GM21576 (cell line): ENCODE measurements around the gene APCDD1.

Source experiments
- ATAC-seq: cut with Tn5 transposase; IDR thresholded peaks from one replicate; pipeline ENCODE4 v1.9.1; 2021; ENCODE audit warnings: mild to moderate bottlenecking, moderate library complexity; ENCODE audit not compliant: unreplicated experiment

APCDD1 gene

DNA sequence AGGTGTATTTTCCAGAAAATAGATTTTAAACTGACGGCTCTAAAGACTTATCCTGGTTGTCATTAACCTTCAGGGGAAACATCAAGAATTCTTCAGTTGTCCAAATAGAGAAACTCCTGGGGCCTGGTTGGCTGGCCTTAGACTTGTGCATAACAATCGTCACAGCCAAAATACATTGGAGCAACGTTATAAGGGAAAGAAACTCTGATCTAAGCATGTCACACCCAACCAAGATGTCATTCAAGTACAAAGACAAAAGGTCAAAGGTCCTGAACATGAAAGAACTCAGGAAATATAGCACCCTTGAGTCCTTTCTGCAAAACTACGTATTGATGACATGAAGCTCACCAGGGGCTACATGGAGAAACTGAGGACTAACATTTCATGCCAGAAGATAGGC, 23.8 kb upstream of the APCDD1 start:
- ATAC-seq: no peak

- no peak for ATAC-seq
Measured at GRCh38 chr18:10431680-10432079, 22.8 kb upstream of the APCDD1 start.

- ATAC-seq: no peak
Measured at GRCh38 chr18:10432781-10433180, 21.7 kb upstream of the APCDD1 start.

DNA sequence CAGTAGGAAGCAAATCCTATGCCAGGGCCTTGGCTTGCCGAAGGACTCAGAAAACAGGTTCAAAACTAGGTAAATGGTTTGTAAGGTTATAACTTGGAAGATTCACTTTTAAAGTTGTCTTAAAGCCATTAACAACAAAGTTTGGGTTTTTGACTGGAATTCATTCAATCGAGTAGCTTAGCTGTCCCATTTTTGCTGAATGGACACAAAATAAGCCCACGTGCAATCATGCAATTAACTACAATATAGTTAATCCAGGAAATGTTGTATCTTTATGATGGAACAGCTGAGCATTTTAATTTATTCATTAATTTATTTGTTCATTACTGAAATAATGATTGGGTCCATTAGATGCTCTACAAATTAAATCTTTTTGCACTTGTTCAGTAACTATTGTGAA, 18.3 kb upstream of the APCDD1 start:
- ATAC-seq: no peak

- no peak for ATAC-seq
Measured at GRCh38 chr18:10437837-10438236, 16.6 kb upstream of the APCDD1 start.

DNA sequence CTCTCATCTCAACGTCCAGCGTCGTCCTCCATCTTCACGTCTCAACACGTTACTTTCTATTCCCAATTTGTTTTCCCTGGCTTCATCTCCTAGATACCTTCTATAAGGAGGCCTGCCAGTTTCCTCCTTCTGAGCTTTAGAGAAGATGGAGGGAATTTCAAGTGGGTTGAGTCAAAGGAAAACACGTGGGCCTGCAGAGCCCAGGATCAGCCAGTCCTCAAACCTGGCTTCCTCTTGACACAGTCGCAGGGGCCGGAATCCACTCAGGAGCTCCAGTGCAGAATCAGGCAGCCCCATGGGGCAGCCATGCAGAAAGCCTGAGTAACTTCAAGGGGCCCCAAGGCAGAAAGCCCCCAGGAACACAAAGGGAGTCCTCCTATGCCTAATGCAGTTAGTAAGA, 14.5 kb upstream of the APCDD1 start:
- ATAC-seq: no peak

DNA sequence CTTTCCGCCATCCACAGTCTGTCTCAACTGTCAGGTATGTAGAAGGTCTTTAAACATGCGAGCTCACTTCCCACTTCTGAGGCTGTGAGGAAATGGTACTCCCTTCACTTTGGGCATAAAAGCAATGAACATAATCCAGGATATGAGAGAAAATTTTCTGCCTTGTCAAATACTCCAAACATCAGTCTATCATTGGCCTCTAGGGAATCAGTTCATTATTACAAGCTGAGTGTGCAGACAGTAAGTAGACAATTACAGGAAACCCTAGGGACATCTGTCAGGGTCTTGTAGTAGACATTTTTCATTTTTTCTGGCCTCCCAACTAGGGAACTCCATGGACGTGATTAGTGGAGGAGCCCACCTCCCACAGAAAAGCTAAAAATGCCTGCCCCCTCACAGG, 13.6 kb upstream of the APCDD1 start:
- no peak for ATAC-seq

DNA sequence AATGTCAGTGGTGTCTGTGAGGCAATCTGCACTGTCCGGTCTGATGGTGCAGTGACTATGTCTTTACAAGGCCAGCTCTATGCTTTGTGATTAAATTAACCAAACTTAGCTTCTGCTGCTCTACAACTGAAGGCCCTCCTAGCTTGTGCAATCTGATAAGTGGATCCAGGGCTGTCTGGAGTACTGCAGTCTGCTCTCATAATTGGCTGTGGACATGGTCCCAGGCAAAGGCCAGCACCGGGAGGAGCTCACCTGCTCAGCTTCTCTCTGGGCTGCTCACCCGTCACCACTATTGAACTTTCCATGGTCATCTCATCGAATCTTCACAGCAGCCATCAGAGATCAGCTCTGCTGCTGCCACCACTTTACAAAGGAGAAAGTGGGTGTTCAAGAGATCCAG, 13.0 kb upstream of the APCDD1 start:
- no peak for ATAC-seq

- no peak for ATAC-seq
Measured at GRCh38 chr18:10442551-10442971, 11.9 kb upstream of the APCDD1 start.

DNA sequence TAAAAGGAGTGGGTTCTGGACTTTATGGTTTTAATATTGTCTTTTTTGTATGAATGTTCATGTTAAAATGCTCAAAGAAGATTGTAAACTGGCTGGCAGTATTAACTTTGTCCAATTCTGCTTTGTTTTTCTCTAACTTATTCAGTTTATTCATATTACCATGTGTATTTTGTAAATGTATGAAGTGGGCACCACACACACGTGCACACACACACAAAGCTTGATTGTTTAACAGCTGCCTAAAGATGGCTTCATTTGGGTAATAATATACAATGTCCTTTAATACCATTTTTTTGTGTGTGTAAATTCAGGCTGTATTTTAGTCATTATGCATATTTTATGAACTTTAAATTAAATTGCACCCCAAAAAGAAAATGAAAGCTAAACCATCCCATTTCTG, 11.4 kb upstream of the APCDD1 start:
- no peak for ATAC-seq

GRCh38 chr18:10444314-10445006, 10.0 kb upstream of the APCDD1 start:
- ATAC-seq: no peak

DNA sequence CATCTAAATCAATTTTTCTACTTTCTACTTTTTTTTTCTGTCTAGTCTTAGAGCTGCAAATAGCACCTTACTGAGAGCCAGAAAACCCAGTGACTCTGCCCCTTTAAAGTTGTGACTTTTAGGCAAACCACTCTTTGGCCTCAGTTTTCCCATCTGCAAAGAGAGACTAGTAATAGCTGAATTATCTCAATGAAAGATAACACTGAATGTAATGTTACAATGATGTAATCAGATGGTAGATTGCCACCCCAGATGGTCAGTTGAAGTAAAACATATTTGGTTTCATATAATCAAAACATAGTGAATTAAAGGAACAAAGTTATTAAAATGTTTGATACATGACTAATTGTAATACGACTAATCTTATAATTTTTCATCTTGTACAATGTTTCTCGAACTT, 5.0 kb upstream of the APCDD1 start:
- no peak for ATAC-seq

GRCh38 chr18:10450986-10451385, 3.4 kb upstream of the APCDD1 start:
- no peak for ATAC-seq

GRCh38 chr18:10453261-10453805, 1.1 kb upstream of the APCDD1 start:
- no peak for ATAC-seq

GRCh38 chr18:10454681-10455557, 484 bp downstream of the APCDD1 start:
- no peak for ATAC-seq

GRCh38 chr18:10455726-10456453, 1.5 kb downstream of the APCDD1 start:
- ATAC-seq: no peak

DNA sequence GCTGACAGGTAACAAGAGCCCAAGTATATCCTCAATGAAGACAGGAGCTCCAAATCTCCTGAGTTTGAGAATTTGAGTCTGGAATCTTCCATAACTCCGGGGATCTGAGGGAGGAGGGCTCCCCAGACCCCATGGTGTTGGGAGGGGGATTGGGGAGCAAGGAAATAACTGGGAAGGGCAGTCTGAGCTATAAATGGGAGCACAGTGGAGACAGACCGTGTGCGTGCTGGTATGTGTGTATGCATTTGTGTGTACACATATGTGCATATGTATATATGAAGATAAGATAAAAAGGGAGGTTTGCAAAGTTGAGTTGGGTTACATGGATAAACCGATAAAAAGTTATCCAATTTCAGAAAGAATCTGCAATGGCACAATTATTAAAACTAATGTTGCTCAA, 2.3 kb downstream of the APCDD1 start:
- ATAC-seq: no peak

DNA sequence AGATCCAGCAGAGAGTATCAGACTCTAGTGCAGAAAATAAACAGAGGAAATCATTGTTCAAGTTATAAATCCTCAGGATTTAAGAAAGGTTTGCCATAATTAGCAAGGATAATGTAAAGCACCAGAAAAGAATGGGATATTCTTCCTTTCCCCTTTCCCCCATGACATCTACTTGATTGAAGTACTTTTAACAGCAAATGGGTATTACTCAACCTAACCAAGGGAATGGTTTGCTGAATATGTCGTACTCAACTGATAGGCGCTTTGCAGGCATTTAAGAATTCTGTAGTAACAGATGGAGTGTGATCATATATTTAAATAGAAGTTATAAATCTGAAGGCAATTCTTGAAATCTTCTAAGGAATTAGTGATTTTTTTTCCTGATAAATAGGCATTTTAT, 2.7 kb downstream of the APCDD1 start:
- ATAC-seq: no peak

GRCh38 chr18:10457767-10458166, 3.3 kb downstream of the APCDD1 start:
- no peak for ATAC-seq

- no peak for ATAC-seq
Measured at GRCh38 chr18:10458691-10459090, 4.3 kb downstream of the APCDD1 start.

DNA sequence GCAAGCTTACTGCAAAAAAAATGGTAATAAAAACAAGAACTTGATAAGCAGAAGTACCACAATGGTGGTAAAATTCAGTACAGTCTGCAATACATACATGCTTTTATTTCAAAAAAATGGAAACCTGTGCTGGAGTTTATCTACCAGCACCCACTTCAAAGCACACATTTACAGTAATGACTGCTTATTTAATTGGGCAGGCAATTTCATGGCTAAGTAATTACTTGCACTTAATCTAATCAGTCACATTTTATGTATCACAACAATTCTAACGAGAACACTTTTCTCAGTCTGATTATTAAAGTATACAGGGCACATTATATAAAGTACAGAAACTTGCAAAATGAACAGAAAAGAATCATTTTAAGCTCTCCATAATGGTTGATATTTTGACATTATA, 5.2 kb downstream of the APCDD1 start:
- ATAC-seq: no peak
